Thoracic aorta endothelial cell (primary cell): ENCODE measurements around the gene ANKRD63. TPM values are rescaled to one million over a fixed set of nuclear protein-coding genes. Genes with fewer than 3 reads are reported as not detected.

Source experiments
- total RNA-seq: library from RNA; depleted of rRNA; stranded (reverse); fragments of >200 nt; gene quantifications from 2 replicates; pipeline ENCODE4 v1.2.3, GENCODE V29; 2012

The ANKRD63 gene
- 0.13 and 0.22 TPM in 2 replicates for total RNA-seq

DNA sequence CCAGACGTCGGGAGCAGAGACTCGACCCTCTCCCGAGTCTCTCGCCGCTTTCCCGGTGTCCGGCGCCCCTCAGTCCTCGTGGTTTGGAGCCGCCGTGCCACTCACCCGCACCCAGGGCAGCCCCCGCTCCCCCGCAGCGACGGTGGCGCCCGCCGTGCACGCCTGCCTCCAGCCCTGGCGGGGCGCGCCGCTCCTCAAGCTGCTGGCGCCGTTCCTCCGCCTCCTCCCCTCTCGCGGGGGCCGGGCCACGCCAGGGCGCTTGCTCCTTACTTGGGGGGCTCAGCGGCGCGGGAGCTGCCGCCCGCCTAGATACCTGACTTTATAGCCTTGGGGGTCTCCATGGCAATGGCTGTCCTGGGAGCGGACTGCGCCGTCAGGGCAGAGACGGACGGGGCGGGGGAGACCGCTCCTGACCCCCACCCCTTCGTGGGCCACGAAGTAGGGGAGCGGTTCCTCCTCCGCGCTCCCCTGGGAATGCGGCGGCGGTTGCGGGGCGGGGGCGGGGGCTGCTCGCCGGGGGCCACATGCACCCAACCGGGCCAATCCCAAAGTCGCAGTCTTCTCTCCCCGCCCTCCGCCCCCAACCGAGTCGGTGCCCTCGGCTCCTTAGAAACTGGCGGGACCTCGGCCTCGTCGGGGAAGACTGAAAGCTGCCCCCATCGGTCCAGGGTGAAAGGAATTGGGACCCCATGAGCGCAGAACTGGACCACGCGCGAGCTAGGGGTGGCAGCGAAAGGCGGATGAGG, at the start of gene ANKRD63:
Gene ANKRD63, minus strand, starts transcription at position 196 of the 746 bp plus-strand sequence. CDS start 478 bp downstream, outside the sequence.

DNA sequence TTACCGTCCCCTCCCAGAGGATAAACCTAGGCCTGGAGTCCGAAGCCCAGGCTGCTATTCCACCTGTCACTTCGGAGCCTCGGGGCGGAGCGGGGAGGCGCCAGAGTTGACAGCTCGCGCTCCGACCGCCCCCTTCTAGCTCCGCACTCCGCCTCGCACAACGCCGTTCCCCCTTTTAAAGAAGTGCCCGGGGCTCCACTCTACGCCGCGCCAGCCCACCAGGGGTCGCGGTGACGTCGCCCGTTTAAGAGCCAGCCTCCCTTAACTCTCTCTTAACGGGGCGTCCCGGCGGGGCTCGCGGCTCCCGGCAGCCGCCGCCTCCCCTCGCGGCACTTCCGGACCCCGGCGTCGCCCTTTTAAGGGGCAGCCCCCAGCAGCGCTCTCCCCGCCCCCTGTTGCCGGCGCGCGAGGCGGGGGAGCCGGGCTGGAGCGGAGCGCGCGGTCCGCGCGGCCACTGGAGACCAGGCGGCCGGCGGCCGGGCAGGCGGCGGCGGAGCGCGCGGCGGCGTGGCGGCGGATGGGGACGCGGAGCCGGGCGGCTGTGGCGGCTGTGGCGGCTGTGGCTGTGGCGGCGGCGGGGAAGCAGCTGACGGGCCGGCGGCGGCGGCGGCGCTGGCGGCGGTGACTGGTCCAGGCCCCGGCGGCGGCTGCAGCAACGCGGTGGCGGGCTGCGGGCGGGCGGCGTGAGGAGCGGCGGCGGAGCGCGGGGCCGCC, 40.5 kb upstream of the ANKRD63 start, which contains the start of gene INAFM2:
Gene INAFM2, plus strand, starts transcription at position 454 of the 714 bp plus-strand sequence. CDS start 364 bp downstream, outside the sequence.

GRCh38 chr15:40307421-40308211, 24.8 kb upstream of the ANKRD63 start, which contains the start of gene PLCB2:
Gene PLCB2 (minus strand): TSS chr15:40307935. CDS start chr15:40307672, 263 bp downstream.

DNA sequence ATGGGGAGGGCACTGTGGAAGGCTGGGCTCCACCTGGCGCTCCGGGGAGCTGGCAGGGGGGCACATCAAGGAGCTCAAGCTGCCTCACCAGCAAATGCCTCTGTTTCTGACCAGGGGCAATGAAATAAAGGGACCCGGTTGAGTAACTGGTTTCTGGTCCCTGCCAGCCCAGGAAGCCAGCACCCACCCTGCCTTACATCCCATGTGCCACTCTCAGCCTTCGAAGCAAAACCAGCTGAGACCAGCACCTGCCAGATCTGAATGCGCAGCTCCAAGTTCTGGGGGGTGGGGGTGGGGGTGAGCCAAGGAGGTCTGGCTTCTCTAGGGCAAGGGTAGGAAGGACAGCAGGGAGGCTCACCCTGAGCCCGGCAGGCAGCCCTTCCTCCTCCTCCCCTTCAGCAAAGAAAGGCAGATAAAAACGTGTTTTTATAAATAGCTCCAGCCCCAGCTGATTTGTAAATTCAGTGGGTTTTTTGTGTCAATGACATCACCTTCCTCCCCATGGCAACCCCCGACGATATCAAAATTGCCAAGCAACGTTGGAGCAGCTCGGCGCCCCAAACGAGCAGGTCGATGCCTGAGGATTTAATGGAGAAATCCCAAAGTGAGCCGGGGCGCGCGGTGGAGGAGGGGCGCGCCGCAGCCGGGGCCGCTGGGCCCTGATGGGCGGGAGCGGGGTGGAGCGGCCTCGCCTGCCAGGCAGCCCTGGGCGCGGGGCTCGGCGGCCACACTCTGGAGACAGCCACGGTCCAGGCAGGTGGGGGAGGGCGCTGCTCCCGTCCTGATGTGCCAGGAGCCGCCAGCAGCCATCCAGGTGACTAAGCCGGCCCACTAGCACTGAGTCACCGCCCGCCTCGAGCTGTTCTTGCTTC, 44.1 kb downstream of the ANKRD63 start, which contains the start of gene PAK6:
Gene PAK6, plus strand, starts transcription at position 532 of the 872 bp plus-strand sequence. CDS start 25,723 bp downstream, outside the sequence.

Other genes with a start within 250 kb of the ANKRD63 start
- 163 and 169 TPM in 2 replicates for gene SRP14, start 243.9 kb downstream of the ANKRD63 start, total RNA-seq
- gene BMF, start 174.2 kb downstream of the ANKRD63 start, total RNA-seq: 1.2 and 2.3 TPM in 2 replicates
- gene BUB1B, start 122.0 kb downstream of the ANKRD63 start, total RNA-seq: 41.0 and 78.3 TPM in 2 replicates
- not detected in 2 replicates for gene PAK6, start 44.0 kb downstream of the ANKRD63 start, total RNA-seq
- gene PLCB2, start 24.9 kb upstream of the ANKRD63 start, total RNA-seq: 0.40 and 21.8 TPM in 2 replicates
- gene INAFM2, start 40.6 kb upstream of the ANKRD63 start, total RNA-seq: 24.2 and 30.9 TPM in 2 replicates
- 25.6 and 32.7 TPM in 2 replicates for gene CCDC9B, start 57.9 kb upstream of the ANKRD63 start, total RNA-seq
- gene PHGR1, start 68.0 kb upstream of the ANKRD63 start, total RNA-seq: not detected in 2 replicates
- gene DISP2, start 75.2 kb upstream of the ANKRD63 start, total RNA-seq: 0.14 and 0.27 TPM in 2 replicates
- 53.6 and 83.1 TPM in 2 replicates for gene KNSTRN, start 99.7 kb upstream of the ANKRD63 start, total RNA-seq
- 39.2 and 48.5 TPM in 2 replicates for gene IVD, start 122.7 kb upstream of the ANKRD63 start, total RNA-seq
- gene BAHD1, start 157.9 kb upstream of the ANKRD63 start, total RNA-seq: 12.2 and 14.5 TPM in 2 replicates
- 17.4 and 19.3 TPM in 2 replicates for gene CHST14, start 187.9 kb upstream of the ANKRD63 start, total RNA-seq